OCI-LY3 (cell line): ENCODE results near the gene CDC42BPA.

Experiments used
- EZH2phosphoT487 ChIP-seq: fragments of 200-600 bp; shearing (Covaris generic); IDR thresholded peaks from 2 replicates; pipeline ENCODE4 v1.6.1; 2018; ENCODE audit warnings: antibody characterized with exemption, mixed run types, low read depth
- TF ChIP-seq, protein P1 (sequence below): fragments of 200-600, 300-600 bp; sonication (generic); IDR thresholded peaks from 2 replicates; pipeline ENCODE4 v1.5.1; 2014; ENCODE audit warnings: antibody characterized with exemption, low read length, low read depth

DNA sequence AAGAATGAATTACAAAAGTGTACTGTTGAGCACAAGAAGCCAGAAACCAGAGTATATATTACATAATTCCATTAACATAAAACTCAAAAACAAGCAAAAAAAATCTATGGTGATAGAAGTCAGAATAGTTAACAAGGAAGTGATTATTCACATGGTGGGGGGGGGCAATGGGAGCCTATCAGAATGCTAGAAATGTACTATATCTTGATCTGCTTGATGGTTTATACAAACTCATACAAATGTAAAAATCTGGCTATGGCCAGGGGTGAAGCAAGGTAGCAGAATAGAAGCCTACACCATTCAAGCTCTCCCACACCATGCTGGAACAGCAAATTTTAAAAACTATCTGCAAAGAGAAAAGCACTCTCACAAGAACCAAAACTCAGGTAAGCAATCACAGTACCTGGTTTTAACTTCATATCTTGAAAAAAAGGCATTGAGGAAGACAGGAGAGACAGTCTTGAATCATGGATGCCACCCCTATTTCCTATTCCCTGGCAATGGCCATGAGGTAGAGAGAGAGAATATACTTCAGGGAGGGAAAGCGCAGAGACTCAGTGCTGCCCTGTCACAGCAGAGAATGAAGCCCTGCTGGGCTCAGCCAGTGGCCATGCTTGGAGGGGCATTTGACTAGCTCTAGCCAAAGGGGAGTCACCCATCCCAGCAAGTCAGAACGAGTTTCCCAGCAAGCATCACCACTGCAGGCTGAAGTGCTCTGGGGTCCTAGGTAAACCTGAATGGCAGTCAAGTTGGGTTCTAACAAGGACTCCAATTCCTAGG, 73.8 kb downstream of the CDC42BPA start:
- TF ChIP-seq, protein P1, sequence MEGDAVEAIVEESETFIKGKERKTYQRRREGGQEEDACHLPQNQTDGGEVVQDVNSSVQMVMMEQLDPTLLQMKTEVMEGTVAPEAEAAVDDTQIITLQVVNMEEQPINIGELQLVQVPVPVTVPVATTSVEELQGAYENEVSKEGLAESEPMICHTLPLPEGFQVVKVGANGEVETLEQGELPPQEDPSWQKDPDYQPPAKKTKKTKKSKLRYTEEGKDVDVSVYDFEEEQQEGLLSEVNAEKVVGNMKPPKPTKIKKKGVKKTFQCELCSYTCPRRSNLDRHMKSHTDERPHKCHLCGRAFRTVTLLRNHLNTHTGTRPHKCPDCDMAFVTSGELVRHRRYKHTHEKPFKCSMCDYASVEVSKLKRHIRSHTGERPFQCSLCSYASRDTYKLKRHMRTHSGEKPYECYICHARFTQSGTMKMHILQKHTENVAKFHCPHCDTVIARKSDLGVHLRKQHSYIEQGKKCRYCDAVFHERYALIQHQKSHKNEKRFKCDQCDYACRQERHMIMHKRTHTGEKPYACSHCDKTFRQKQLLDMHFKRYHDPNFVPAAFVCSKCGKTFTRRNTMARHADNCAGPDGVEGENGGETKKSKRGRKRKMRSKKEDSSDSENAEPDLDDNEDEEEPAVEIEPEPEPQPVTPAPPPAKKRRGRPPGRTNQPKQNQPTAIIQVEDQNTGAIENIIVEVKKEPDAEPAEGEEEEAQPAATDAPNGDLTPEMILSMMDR: no peak
- TF ChIP-seq EZH2phosphoT487: no peak
